Neural progenitor cell (in vitro differentiated cells): ENCODE results near the gene WHAMM.

ENCODE experiments used
- EZH2 ChIP-seq: fragments of 200-600 bp; sonication (generic); IDR thresholded peaks from 2 replicates; pipeline ENCODE4 v1.6.1; 2017; ENCODE audit warnings: antibody characterized with exemption, mild to moderate bottlenecking, moderate library complexity
- TF ChIP-seq, protein P1 (sequence below): fragments of 200-600 bp; sonication (generic); IDR thresholded peaks from 2 replicates; pipeline ENCODE4 v1.5.1; 2017; ENCODE audit warnings: antibody characterized with exemption, mild to moderate bottlenecking

DNA sequence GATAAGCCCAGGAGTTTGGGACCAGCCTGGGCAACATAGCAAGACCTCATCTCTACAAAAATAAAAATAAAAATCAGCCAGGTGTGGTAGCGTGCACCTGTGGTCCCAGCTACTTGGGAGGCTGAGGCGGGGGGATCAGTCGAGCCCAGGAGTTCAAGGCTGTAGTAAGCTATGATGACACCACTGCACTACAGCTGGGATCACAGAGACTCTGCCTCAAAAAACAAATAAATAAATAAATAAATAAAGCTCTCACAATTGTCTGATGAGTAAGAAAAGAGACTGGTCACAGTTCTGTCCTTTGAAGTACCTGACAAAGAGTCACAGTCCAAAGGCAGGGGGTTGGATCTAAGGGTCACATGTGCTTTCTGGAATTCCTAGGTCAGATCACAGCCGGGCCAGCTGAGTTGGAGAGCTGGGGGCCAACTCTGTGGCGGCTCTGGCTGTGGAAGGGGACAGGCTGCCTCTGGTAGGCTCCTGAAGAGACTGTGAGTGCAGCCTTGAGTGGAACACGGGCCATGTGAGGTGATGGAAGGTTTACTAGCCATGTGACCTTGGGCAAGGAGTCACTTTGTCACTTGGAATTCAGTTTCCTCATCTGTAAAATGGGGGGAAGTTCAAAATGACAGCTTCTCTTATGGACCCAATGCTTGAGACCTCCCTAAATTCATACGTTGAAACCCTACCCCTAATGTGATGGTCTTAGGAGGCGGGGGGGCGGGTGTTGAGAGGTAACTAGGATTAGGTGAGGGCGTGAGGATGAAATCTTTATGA is 47.2 kb downstream of the WHAMM start:
- TF ChIP-seq, protein P1, sequence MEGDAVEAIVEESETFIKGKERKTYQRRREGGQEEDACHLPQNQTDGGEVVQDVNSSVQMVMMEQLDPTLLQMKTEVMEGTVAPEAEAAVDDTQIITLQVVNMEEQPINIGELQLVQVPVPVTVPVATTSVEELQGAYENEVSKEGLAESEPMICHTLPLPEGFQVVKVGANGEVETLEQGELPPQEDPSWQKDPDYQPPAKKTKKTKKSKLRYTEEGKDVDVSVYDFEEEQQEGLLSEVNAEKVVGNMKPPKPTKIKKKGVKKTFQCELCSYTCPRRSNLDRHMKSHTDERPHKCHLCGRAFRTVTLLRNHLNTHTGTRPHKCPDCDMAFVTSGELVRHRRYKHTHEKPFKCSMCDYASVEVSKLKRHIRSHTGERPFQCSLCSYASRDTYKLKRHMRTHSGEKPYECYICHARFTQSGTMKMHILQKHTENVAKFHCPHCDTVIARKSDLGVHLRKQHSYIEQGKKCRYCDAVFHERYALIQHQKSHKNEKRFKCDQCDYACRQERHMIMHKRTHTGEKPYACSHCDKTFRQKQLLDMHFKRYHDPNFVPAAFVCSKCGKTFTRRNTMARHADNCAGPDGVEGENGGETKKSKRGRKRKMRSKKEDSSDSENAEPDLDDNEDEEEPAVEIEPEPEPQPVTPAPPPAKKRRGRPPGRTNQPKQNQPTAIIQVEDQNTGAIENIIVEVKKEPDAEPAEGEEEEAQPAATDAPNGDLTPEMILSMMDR, result no peak
- TF ChIP-seq EZH2, result no peak
